ENCODE measurements around the gene CDHR3.

CDHR3 gene

GRCh38 chr7:106049139-106049752 is 86.2 kb downstream of the CDHR3 start:
- Histone ChIP-seq H3K9ac (no peak overlapping the region), H3K36me3 (ENCODE audit: control insufficient read depth, insufficient read depth, low read length) (no peaks in the 10 kb centered on the region), H3K27ac (no peak overlapping the region), H3K4me2 (ENCODE audit: low read length) (no peak overlapping the region), H3K79me2 (no peaks in the 10 kb centered on the region), H3K9me3 (ENCODE audit: control insufficient read depth, low read length) (no peaks in the 10 kb centered on the region), H3K4me1 (no peaks in the 10 kb centered on the region), H3K27me3 (ENCODE audit: control insufficient read depth, insufficient read depth, low read length) (no peaks in the 10 kb centered on the region), H2AFZ (no peak overlapping the region), H3K4me3 (ENCODE audit: low read depth, low read length) (no peak overlapping the region)
- no peak for TF ChIP-seq CTCF (IDR thresholded peaks at IDR 0.05)

DNA sequence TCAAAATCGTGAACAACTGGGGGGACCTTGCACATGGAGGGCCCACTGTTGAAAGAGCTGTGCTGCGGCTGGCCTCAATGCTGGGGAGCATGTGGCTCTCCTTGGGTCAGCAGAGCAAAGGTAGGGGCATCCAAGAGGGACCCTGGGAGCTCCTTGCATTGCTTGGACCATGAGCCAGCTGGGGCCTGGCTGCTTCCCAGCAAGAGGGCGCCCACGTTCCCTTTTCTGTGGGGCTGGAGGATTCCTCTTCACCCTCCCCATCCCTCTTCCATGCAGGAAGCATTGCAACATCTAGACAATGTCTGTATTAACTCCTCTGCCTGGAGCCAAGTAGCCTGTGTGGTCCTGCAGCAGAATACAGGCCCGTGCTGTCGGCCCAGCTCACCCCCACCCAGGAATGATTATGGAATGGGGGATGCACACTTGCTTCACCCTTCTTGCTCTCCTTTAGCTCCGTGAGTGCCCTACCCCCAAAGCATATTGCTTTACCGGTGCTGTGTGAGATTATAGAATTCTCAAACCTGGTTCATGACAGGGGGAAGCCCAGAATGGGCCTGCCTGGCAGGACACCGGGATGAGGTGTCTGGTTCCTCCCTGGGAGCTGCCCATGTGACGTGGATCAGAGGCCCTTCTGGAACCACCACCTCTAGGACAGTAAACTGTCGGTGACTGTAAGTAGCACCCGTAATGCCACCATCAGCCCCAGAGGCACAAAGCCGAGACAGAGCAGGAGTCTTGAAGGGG is 87.1 kb downstream of the CDHR3 start:
- Histone ChIP-seq H3K4me2 (ENCODE audit: low read length) (no peak overlapping the region), H3K27me3 (ENCODE audit: control insufficient read depth, insufficient read depth, low read length) (no peaks in the 10 kb centered on the region), H2AFZ (no peak overlapping the region), H3K79me2 (no peaks in the 10 kb centered on the region), H3K4me3 (ENCODE audit: low read depth, low read length) (no peak overlapping the region), H3K27ac (no peak overlapping the region), H3K36me3 (ENCODE audit: control insufficient read depth, insufficient read depth, low read length) (no peaks in the 10 kb centered on the region), H3K9ac (no peak overlapping the region), H3K4me1 (no peaks in the 10 kb centered on the region), H3K9me3 (ENCODE audit: control insufficient read depth, low read length) (no peaks in the 10 kb centered on the region)
- no peak for TF ChIP-seq CTCF (IDR thresholded peaks at IDR 0.05)

GRCh38 chr7:106050746-106051117 is 87.7 kb downstream of the CDHR3 start:
- Histone ChIP-seq H3K79me2 (no peaks in the 10 kb centered on the region), H3K9me3 (ENCODE audit: control insufficient read depth, low read length) (no peaks in the 10 kb centered on the region), H3K4me1 (no peaks in the 10 kb centered on the region), H3K27me3 (ENCODE audit: control insufficient read depth, insufficient read depth, low read length) (no peaks in the 10 kb centered on the region), H3K9ac (no peak overlapping the region), H3K4me3 (ENCODE audit: low read depth, low read length) (no peak overlapping the region), H2AFZ (no peak overlapping the region), H3K36me3 (ENCODE audit: control insufficient read depth, insufficient read depth, low read length) (no peaks in the 10 kb centered on the region), H3K27ac (no peak overlapping the region), H3K4me2 (ENCODE audit: low read length) (no peak overlapping the region)
- no peak for TF ChIP-seq CTCF (IDR thresholded peaks at IDR 0.05)

- TF ChIP-seq CTCF (IDR thresholded peaks at IDR 0.05), result no peak
- Histone ChIP-seq H3K79me2 (no peaks in the 10 kb centered on the region), H3K4me1 (peaks cover 4% of the 10 kb centered on the region), H2AFZ (no peak overlapping the region), H3K9me3 (ENCODE audit: control insufficient read depth, low read length) (no peaks in the 10 kb centered on the region), H3K36me3 (ENCODE audit: control insufficient read depth, insufficient read depth, low read length) (no peaks in the 10 kb centered on the region), H3K9ac (no peak overlapping the region), H3K27me3 (ENCODE audit: control insufficient read depth, insufficient read depth, low read length) (no peaks in the 10 kb centered on the region), H3K4me2 (ENCODE audit: low read length) (no peak overlapping the region), H3K4me3 (ENCODE audit: low read depth, low read length) (no peak overlapping the region), H3K27ac (no peak overlapping the region)
Observed at GRCh38 chr7:106052681-106053080, 89.6 kb downstream of the CDHR3 start.

DNA sequence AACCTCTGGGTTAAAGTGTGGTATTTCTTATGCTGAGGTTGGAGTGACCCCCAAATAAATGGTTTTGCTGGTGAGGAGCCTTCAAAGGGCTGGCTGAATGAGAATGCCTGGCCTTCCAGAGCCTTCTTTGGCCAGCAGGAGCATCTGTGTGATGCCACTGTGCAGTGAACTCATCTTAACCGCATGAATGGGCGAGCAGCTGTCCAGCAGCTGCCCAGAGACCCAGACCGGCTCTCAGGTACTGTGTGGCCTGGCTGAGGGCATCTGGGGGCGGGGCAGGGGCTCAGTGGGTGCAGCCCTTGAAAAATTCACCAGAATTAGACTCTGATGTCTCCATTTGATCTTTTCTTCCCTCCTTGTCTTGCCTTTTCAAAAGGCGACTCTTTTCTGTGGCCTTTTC is 90.0 kb downstream of the CDHR3 start:
- no peak overlapping the region for H3K4me2 ChIP-seq (ENCODE audit: low read length)
- TF ChIP-seq CTCF (IDR thresholded peaks at IDR 0.05), result no peak
- H3K27ac ChIP-seq, result no peak overlapping the region
- H3K79me2 ChIP-seq, result no peaks in the 10 kb centered on the region
- no peaks in the 10 kb centered on the region for H3K9me3 ChIP-seq (ENCODE audit: control insufficient read depth, low read length)
- H3K36me3 ChIP-seq (ENCODE audit: control insufficient read depth, insufficient read depth, low read length), result no peaks in the 10 kb centered on the region
- no peaks in the 10 kb centered on the region for H3K27me3 ChIP-seq (ENCODE audit: control insufficient read depth, insufficient read depth, low read length)
- H3K4me3 ChIP-seq (ENCODE audit: low read depth, low read length), result no peak overlapping the region
- no peak overlapping the region for H3K9ac ChIP-seq
- no peak overlapping the region for H2AFZ ChIP-seq
- peaks cover 8% of the 10 kb centered on the region for H3K4me1 ChIP-seq

Data from parathyroid adenoma (tissue), 2 donors.